Uterus (tissue), 2 donors: Measurements from ENCODE around the gene ALMS1.

ENCODE experiments used
- CTCF ChIP-seq, 4 experiments: fragments of 200-600 bp in 2 of 4; fragments of 450-650 bp in 2 of 4; sonication (generic) in 2 of 4; IDR thresholded peaks; one replicate each; pipeline ENCODE4 v1.5.1; 2016 to 2019; ENCODE audit warnings: antibody characterized with exemption in 4 of 4, mild to moderate bottlenecking in 2 of 4, moderate library complexity in 1 of 4
- POLR2A ChIP-seq, 2 donors: fragments of 450-650 bp; IDR thresholded peaks; one replicate each; pipeline ENCODE4 v1.6.1; 2016; ENCODE audit warnings: antibody characterized with exemption in 2 of 2, mild to moderate bottlenecking in 1 of 2, moderate library complexity in 1 of 2

DNA sequence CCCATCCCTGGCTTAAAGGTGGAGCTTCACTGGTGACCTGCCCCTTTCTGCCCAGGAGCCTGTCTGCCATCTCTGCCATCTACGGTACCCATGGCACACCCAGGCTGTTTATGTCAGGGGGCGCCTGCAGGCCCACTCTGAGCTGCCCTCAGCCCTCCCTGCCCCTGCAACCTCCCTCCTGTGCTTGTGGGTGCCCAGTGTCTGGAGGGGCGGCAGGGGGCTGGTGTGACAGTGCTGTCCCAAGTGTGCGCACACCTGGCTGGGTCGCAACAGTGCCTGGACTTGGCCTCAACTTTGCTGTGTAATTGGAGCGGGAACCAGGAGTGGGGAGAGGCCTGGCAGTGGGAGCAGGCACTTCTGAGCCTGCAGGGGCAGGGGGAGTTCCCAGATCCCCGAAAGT is 102.4 kb downstream of the ALMS1 start:
- TF ChIP-seq CTCF (IDR thresholded peaks at IDR 0.05) (no peak), POLR2A (IDR thresholded peaks at IDR 0.05) (no peak)
